ENCODE results near the gene TERT. TPM values are rescaled to one million over a fixed set of nuclear protein-coding genes. Genes with fewer than 3 reads are reported as not detected.
"Not testable (repeated sequence)": the region's sequence is repeated elsewhere in the genome, so short reads cannot be mapped to it uniquely, and the experiment has no call there.

Gene TERT
- total and polyA plus RNA-seq, 2 experiments from 2014 or later = not detected

DNA sequence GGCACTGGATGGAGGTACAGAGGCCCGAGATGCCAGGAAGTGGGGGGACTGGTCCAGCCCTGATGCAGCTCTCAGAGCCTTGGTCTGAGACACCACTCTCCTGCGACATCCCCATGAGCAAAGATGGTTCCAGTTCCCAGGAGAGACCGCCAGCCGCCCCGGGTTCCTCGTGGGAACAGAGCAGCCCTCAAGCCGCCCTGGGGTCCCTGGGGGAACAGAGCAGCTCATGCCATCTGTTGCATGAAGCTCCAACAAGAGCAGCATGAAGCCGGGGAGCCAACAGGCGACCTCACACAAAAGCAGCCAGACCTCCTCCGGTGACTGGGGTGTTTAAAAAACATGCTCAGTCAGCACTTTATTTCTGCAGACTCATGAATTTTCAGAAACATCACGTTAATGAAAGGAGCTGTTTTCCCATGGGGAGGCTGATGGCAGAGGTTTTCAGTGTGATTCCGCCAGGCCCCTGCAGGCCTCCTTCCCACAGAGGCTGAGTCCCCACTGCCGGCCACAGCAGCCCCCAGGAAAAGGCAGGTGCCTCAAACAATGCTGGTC is 63.4 kb downstream of the TERT start:
- 32 to 35% methylated on average over 12 to 13 of the region's 13 CpGs for WGBS, 2 experiments (ENCODE audit: low coverage in 1 of 2, low lambda C conversion rate in 2 of 2, missing lambda C conversion rate in 2 of 2)
- H3K36me3 ChIP-seq (ENCODE audit: low read depth) = no peaks in the 10 kb centered on the region
- no peaks in the 10 kb centered on the region for H3K79me2 ChIP-seq (ENCODE audit: insufficient read depth)

GRCh38 chr5:1230551-1230950 is 64.3 kb downstream of the TERT start:
- no peaks in the 10 kb centered on the region for H3K9me2 ChIP-seq (ENCODE audit: insufficient read depth)
- no peaks in the 10 kb centered on the region for H3K79me2 ChIP-seq (ENCODE audit: insufficient read depth)
- no peak overlapping the region for H2AFZ ChIP-seq
- no peaks in the 10 kb centered on the region for H4K20me1 ChIP-seq (ENCODE audit: insufficient read depth)
- no peaks in the 10 kb centered on the region for H3K36me3 ChIP-seq (ENCODE audit: low read depth)
- H3K4me1 ChIP-seq (ENCODE audit: insufficient read depth) = no peaks in the 10 kb centered on the region
- H3K27me3 ChIP-seq (replicated peaks; ENCODE audit: insufficient read depth) = peaks cover 15% of the 10 kb centered on the region; the same call in 1 of the 2 replicates
- H3K9ac ChIP-seq = no peak overlapping the region
- no peak overlapping the region for H3K4me3 ChIP-seq
- WGBS, 2 experiments (ENCODE audit: low coverage in 1 of 2, low lambda C conversion rate in 2 of 2, missing lambda C conversion rate in 2 of 2) = 60 to 68% methylated on average over 15 to 17 of the region's 17 CpGs
- H3F3A ChIP-seq (ENCODE audit: insufficient read depth) = no peaks in the 10 kb centered on the region
- in situ Hi-C loops (cut with MboI) = no loop called here
- no peaks in the 10 kb centered on the region for H3K9me3 ChIP-seq (ENCODE audit: low read depth)
- TF ChIP-seq EZH2 (IDR thresholded peaks at IDR 0.05; ENCODE audit: insufficient read depth, poor library complexity, severe bottlenecking) (no peak), EZH2phosphoT487 (IDR thresholded peaks at IDR 0.05; ENCODE audit: insufficient read depth, low read depth) (no peak)
- H3K27ac ChIP-seq = no peak overlapping the region
- no peak for DNase-seq
- no peak overlapping the region for H3K4me2 ChIP-seq (ENCODE audit: unreplicated experiment)

More for the DNA sequence above, 63.4 kb downstream of the TERT start:
- H3K9me3 ChIP-seq (ENCODE audit: low read depth) = no peaks in the 10 kb centered on the region
- H3K4me3 ChIP-seq = no peak overlapping the region
- no peaks in the 10 kb centered on the region for H3K9me2 ChIP-seq (ENCODE audit: insufficient read depth)
- H3K27ac ChIP-seq = no peak overlapping the region
- H3F3A ChIP-seq (ENCODE audit: insufficient read depth) = no peaks in the 10 kb centered on the region
- no peak overlapping the region for H3K4me2 ChIP-seq (ENCODE audit: unreplicated experiment)
- peaks cover 15% of the 10 kb centered on the region; the same call in 1 of the 2 replicates for H3K27me3 ChIP-seq (replicated peaks; ENCODE audit: insufficient read depth)
- H3K9ac ChIP-seq = no peak overlapping the region
- DNase-seq = no peak
- no peak overlapping the region for H2AFZ ChIP-seq
- no peaks in the 10 kb centered on the region for H3K4me1 ChIP-seq (ENCODE audit: insufficient read depth)
- TF ChIP-seq EZH2phosphoT487 (IDR thresholded peaks at IDR 0.05; ENCODE audit: insufficient read depth, low read depth) = no peak
- TF ChIP-seq EZH2 (IDR thresholded peaks at IDR 0.05; ENCODE audit: insufficient read depth, poor library complexity, severe bottlenecking) = no peak
- no peaks in the 10 kb centered on the region for H4K20me1 ChIP-seq (ENCODE audit: insufficient read depth)
- in situ Hi-C loops (cut with MboI) = no loop called here

DNA sequence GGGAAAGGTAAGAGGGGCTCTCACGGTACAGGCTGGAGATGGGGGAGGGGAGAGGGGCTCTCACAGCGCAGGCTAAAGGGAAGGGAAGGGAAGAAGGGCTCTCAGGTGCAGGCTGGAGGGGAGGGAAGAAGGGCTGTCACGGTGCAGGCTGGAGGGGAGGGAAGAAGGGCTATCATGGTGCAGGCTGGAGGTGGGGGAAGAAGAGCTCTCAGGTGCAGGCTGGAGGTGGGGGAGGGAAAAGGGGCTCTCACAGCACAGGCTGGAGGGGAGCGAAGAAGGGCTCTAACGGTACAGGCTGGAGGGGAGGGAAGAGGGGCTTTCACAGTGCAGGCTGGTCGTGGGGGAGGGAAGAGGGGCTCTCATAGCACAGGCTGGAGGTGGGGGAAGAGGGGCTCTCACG is 65.0 kb downstream of the TERT start:
- TF ChIP-seq EZH2phosphoT487 (IDR thresholded peaks at IDR 0.05; ENCODE audit: insufficient read depth, low read depth) = no peak
- no peak for TF ChIP-seq EZH2 (IDR thresholded peaks at IDR 0.05; ENCODE audit: insufficient read depth, poor library complexity, severe bottlenecking)
- DNase-seq = no peak

DNA sequence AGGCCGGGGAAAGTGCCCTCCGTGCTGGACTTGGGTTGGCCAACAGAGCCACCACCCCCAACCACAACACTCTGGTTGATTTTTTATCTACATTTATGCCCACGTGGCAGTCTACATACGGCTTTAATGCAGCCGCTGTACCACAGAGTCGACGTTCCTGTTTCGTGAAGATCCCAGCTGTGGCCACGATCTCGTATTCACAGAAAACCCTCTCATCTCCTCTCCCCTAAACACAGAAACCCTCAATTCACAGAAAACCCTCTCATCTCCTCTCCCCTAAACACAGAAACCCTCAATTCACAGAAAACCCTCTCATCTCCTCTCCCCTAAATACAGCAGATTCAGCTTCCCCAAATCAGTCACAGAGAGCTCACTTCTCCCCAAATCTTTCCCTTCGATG is 65.8 kb downstream of the TERT start:
- WGBS, 2 experiments (ENCODE audit: low coverage in 1 of 2, low lambda C conversion rate in 2 of 2, missing lambda C conversion rate in 2 of 2) = 59 to 65% methylated on average over 11 of the region's 11 CpGs
- not testable (repeated sequence) for H3K9me3 ChIP-seq (ENCODE audit: low read depth)

More for the DNA sequence above, 65.0 kb downstream of the TERT start:
- Histone ChIP-seq H3K36me3 (ENCODE audit: low read depth) (no peaks in the 10 kb centered on the region), H3K4me1 (ENCODE audit: insufficient read depth) (no peaks in the 10 kb centered on the region), H3K79me2 (ENCODE audit: insufficient read depth) (no peaks in the 10 kb centered on the region), H3K4me3 (no peak overlapping the region), H2AFZ (no peak overlapping the region), H3K4me2 (ENCODE audit: unreplicated experiment) (no peak overlapping the region), H3K9me3 (ENCODE audit: low read depth) (no peaks in the 10 kb centered on the region), H4K20me1 (ENCODE audit: insufficient read depth) (no peaks in the 10 kb centered on the region), H3K27ac (no peak overlapping the region), H3K27me3 (replicated peaks; ENCODE audit: insufficient read depth) (peaks cover 15% of the 10 kb centered on the region; the same call in 1 of the 2 replicates), H3K9ac (no peak overlapping the region), H3F3A (ENCODE audit: insufficient read depth) (no peaks in the 10 kb centered on the region), H3K9me2 (ENCODE audit: insufficient read depth) (no peaks in the 10 kb centered on the region)
- in situ Hi-C loops (cut with MboI) = no loop called here
- WGBS, 2 experiments (ENCODE audit: low coverage in 1 of 2, low lambda C conversion rate in 2 of 2, missing lambda C conversion rate in 2 of 2) = 15% methylated on average over 7 of the region's 7 CpGs; no CpG with 5 or more reads in 1 of the 2 experiments

DNA sequence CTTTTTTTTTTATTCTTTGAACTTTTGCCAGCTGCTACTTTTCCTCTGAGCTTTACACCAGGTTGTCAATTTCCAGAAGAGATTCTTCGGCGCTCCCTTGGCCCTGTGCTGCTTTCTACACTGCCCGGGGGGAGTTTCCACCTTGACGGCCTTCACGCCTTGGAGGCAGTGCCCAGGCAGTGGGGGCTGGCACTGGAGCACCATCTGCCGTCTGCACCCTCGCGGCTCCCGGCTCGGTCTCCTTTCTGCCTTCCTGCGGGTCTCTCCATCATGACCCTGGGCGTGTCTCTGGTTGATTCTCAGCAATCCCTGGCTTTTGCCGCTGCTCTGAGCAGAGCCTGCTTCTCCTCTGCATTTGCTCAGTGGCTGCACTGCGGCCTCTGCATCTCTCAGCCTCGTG is 66.7 kb downstream of the TERT start:
- Histone ChIP-seq H2AFZ (no peak overlapping the region), H3K4me1 (ENCODE audit: insufficient read depth) (no peaks in the 10 kb centered on the region), H3K27me3 (replicated peaks; ENCODE audit: insufficient read depth) (peaks cover 15% of the 10 kb centered on the region; the same call in 1 of the 2 replicates), H3K79me2 (ENCODE audit: insufficient read depth) (no peaks in the 10 kb centered on the region), H3K4me2 (ENCODE audit: unreplicated experiment) (no peak overlapping the region), H3K27ac (no peak overlapping the region), H3K36me3 (ENCODE audit: low read depth) (no peaks in the 10 kb centered on the region), H3K4me3 (no peak overlapping the region), H3K9me2 (ENCODE audit: insufficient read depth) (no peaks in the 10 kb centered on the region), H3F3A (ENCODE audit: insufficient read depth) (no peaks in the 10 kb centered on the region), H3K9me3 (ENCODE audit: low read depth) (no peaks in the 10 kb centered on the region), H4K20me1 (ENCODE audit: insufficient read depth) (no peaks in the 10 kb centered on the region), H3K9ac (no peak overlapping the region)
- no peak for TF ChIP-seq EZH2 (IDR thresholded peaks at IDR 0.05; ENCODE audit: insufficient read depth, poor library complexity, severe bottlenecking)
- no peak for TF ChIP-seq EZH2phosphoT487 (IDR thresholded peaks at IDR 0.05; ENCODE audit: insufficient read depth, low read depth)
- in situ Hi-C loops (cut with MboI) = no loop called here
- WGBS, 2 experiments (ENCODE audit: low coverage in 1 of 2, low lambda C conversion rate in 2 of 2, missing lambda C conversion rate in 2 of 2) = 18 to 23% methylated on average over 15 of the region's 15 CpGs
- no peak for DNase-seq

More for the DNA sequence above, 65.8 kb downstream of the TERT start:
- H3K9ac ChIP-seq; in situ Hi-C loops (cut with MboI); H3K4me1 ChIP-seq (ENCODE audit: insufficient read depth); H2AFZ ChIP-seq; H3K9me2 ChIP-seq (ENCODE audit: insufficient read depth); H3K4me3 ChIP-seq; H4K20me1 ChIP-seq (ENCODE audit: insufficient read depth); H3F3A ChIP-seq (ENCODE audit: insufficient read depth); H3K4me2 ChIP-seq (ENCODE audit: unreplicated experiment); DNase-seq; H3K27ac ChIP-seq; H3K79me2 ChIP-seq (ENCODE audit: insufficient read depth); H3K36me3 ChIP-seq (ENCODE audit: low read depth): not testable (repeated sequence)
- H3K27me3 ChIP-seq (replicated peaks; ENCODE audit: insufficient read depth) = peaks cover 15% of the 10 kb centered on the region; the same call in 1 of the 2 replicates
